Natural killer cell (primary cell): ENCODE results near the gene OSGIN1. TPM values are rescaled to one million over a fixed set of nuclear protein-coding genes. Genes with fewer than 3 reads are reported as not detected.

Experiments used
- ATAC-seq, 3 donors: fragments of 150-1000 bp in 2 of 3; fragments of 200-7000 bp in 1 of 3; cut with Tn5 transposase; 1 replicate in 1 of 3; 2 replicates in 2 of 3; pipeline ENCODE4 v1.10.0; 2021; ENCODE audit warnings: mild to moderate bottlenecking in 2 of 3, moderate library complexity in 2 of 3
- DNase-seq, 2 donors: peaks; one replicate each; pipeline versions ENCODE4 v3.0.0 to v3.0.0-alpha.2; 2013 to 2021; ENCODE audit warnings: mixed read lengths in 1 of 2
- H3K27ac ChIP-seq: one replicate; pipeline ENCODE4 v1.5.1; 2013; ENCODE audit warnings: mild to moderate bottlenecking, low read length
- H3K27me3 ChIP-seq: one replicate; pipeline ENCODE4 v1.6.1; 2013; ENCODE audit warnings: low read length; ENCODE audit not compliant: control insufficient read depth, insufficient read depth
- H3K36me3 ChIP-seq: one replicate; pipeline ENCODE4 v1.6.1; 2013; ENCODE audit warnings: low read length; ENCODE audit not compliant: control insufficient read depth, insufficient read depth
- H3K4me1 ChIP-seq: one replicate; pipeline ENCODE4 v1.6.1; 2013; ENCODE audit warnings: low read length; ENCODE audit not compliant: control insufficient read depth, insufficient read depth
- H3K4me3 ChIP-seq: one replicate; pipeline ENCODE4 v1.5.1; 2013; ENCODE audit warnings: low read length
- H3K9me3 ChIP-seq: one replicate; pipeline ENCODE4 v1.6.1; 2013; ENCODE audit warnings: low read length; ENCODE audit not compliant: control insufficient read depth, insufficient read depth
- H3K27ac Mint-ChIP-seq, 2 donors: one replicate each; pipeline ENCODE4 v1.8.0; 2022; ENCODE audit warnings: mild to moderate bottlenecking in 2 of 2, mixed read lengths in 2 of 2, moderate library complexity in 1 of 2
- H3K27me3 Mint-ChIP-seq, 2 donors: one replicate each; pipeline ENCODE4 v1.8.0; 2022; ENCODE audit warnings: low read depth in 2 of 2, mixed read lengths in 2 of 2
- H3K36me3 Mint-ChIP-seq: one replicate; pipeline ENCODE4 v1.8.0; 2022; ENCODE audit warnings: mixed read lengths
- H3K4me1 Mint-ChIP-seq, 2 donors: one replicate each; pipeline ENCODE4 v1.8.0; 2022; ENCODE audit warnings: mixed read lengths in 2 of 2
- H3K4me3 Mint-ChIP-seq: one replicate; pipeline ENCODE4 v1.8.0; 2022; ENCODE audit warnings: mild to moderate bottlenecking, moderate library complexity, mixed read lengths
- H3K9me3 Mint-ChIP-seq, 2 donors: one replicate each; pipeline ENCODE4 v1.8.0; 2022; ENCODE audit warnings: mixed read lengths in 2 of 2
- WGBS: methylation state at CpG from one replicate; pipeline ENCODE4 v1.1.7; 2013; ENCODE audit warnings: missing lambda C conversion rate; ENCODE audit not compliant: insufficient coverage; 5-methylcytosine and 5-hydroxymethylcytosine counted together
- intact Hi-C: fragments of 100-400 bp; cut with micrococcal nuclease; formaldehyde crosslinking; loops from one replicate; pipeline ENCODE4 v1.14.2; 2022
- total RNA-seq, 4 donors: library from RNA; stranded (reverse); fragments of 120-200 nt in 1 of 4; gene quantifications; one replicate each; pipeline versions ENCODE4 v1.2.3 to v1.2.4, GENCODE V29; 2013 to 2022
- TF ChIP-seq, protein P1 (sequence below): fragments of 200-600 bp; IDR thresholded peaks from one replicate; pipeline ENCODE4 v1.8.0; 2022; ENCODE audit warnings: antibody characterized with exemption

The OSGIN1 gene
- total RNA-seq, 3 donors from 2014 or later (not counting 1 experiment from before 2014, with no cell fraction given), result 3.9 to 4.1 (median 4.0) TPM

DNA sequence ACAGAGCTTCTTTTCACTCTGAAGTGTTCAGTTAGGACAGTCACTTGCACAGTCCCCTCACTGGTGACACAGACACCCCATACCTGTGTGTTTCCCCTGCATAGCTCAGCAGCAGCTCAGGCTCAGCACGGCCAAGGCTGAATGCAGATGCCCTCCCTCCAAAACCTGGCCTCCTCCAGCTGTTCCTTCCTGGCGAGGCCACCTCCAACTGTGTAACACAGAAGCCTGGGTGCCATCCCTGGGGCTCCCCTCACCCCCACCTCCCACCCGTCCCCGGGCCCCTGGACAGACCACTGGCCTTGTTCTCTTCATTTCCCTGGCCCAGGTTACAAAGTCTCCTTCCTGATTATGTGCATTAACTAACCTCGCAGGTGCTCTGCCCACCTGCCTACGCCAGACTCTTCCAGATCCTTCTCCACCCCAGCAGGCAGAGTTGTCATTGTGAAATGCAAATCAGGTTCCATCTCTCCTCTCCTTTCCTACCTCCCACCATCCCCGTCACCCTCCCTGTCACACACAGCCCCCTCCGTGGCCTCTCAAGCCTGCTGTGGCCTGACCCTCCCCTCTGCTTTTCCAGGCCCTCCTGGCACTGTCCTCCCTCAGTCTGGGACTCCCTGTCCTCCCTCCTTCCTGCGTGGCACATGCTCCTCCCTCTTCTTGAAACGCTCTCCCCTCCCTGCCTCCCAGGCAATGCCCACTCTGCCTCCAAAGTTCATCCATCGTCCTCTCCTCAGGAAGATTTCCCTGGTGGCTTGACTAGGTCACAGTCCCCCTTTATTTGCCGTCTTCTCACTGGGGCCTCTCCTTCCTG, 27.7 kb upstream of the OSGIN1 start:
- no peaks in the 10 kb centered on the region for H3K9me3 Mint-ChIP-seq
- DNase-seq, result no peak
- no peak overlapping the region for H3K27ac ChIP-seq
- WGBS, result 89% methylated on average over 12 of the region's 12 CpGs
- no peaks in the 10 kb centered on the region for H3K9me3 ChIP-seq
- TF ChIP-seq, protein P1, sequence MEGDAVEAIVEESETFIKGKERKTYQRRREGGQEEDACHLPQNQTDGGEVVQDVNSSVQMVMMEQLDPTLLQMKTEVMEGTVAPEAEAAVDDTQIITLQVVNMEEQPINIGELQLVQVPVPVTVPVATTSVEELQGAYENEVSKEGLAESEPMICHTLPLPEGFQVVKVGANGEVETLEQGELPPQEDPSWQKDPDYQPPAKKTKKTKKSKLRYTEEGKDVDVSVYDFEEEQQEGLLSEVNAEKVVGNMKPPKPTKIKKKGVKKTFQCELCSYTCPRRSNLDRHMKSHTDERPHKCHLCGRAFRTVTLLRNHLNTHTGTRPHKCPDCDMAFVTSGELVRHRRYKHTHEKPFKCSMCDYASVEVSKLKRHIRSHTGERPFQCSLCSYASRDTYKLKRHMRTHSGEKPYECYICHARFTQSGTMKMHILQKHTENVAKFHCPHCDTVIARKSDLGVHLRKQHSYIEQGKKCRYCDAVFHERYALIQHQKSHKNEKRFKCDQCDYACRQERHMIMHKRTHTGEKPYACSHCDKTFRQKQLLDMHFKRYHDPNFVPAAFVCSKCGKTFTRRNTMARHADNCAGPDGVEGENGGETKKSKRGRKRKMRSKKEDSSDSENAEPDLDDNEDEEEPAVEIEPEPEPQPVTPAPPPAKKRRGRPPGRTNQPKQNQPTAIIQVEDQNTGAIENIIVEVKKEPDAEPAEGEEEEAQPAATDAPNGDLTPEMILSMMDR, result no peak
- intact Hi-C loops, result loop anchor here (10.0 kb wide), 1 partner anchor 260 kb away; the partner anchor contains the start of gene TAF1C
- H3K4me3 Mint-ChIP-seq, result no peak overlapping the region
- H3K4me1 ChIP-seq, result peaks cover 19% of the 10 kb centered on the region
- ATAC-seq, result no peak
- no peaks in the 10 kb centered on the region for H3K27me3 ChIP-seq
- H3K4me1 Mint-ChIP-seq, result peaks cover 9 to 41% of the 10 kb centered on the region in 2 donors
- no peaks in the 10 kb centered on the region for H3K27me3 Mint-ChIP-seq
- no peaks in the 10 kb centered on the region for H3K36me3 Mint-ChIP-seq
- H3K36me3 ChIP-seq, result no peaks in the 10 kb centered on the region
- peak overlapping the region in 1 of 2 donors; percentile 58 for H3K27ac Mint-ChIP-seq
- H3K4me3 ChIP-seq, result no peak overlapping the region

DNA sequence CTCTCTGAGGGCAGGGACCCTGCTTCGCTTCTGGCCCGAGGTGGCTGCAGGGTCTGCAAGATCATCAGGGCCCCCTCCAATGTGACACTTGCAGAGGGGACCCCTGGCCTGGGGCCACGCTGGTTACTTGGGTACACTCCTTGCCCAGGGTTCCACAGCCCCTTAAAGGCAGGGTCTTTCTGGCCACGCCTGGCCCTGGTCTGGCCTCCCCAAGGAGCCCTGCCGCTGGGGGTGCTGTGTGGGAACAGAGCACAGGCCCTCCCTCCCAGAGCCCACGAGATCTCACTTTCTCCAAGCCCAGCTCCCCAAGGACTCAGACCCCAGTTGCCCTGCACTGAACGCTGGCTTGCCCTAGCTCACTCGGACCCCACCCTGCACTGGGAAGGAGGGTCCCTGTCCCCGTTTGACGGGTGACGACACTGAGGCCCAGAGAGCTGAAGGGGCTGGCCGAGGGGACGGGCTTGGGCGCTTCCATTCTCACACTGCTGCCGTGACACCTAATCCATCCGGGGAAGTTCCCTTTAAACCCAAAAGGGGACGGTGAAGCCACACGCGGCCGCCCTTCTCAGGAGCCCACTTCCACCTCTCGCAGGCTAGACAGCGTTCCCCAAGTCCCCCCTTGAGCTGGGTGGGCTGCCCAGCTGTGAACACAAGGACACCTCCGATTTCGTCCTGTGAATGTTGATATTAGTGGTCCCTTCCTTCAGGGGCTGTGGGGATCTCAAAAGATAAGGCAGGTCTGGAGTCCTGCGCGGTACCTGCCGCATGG, 26.9 kb upstream of the OSGIN1 start:
- intact Hi-C loops, result loop anchor here (10.0 kb wide), 1 partner anchor 259 kb away; the partner anchor contains the start of gene TAF1C
- TF ChIP-seq, protein P1, result no peak
- Mint-ChIP-seq H3K4me1 (peaks cover 9 to 33% of the 10 kb centered on the region in 2 donors), H3K27me3 (no peaks in the 10 kb centered on the region), H3K36me3 (no peaks in the 10 kb centered on the region), H3K9me3 (no peaks in the 10 kb centered on the region), H3K4me3 (no peak overlapping the region), H3K27ac (peak overlapping the region in 1 of 2 donors; percentile 58)
- H3K9me3 ChIP-seq, result no peaks in the 10 kb centered on the region
- WGBS, result 73% methylated on average over 27 of the region's 27 CpGs
- DNase-seq (no peak), ATAC-seq (no peak)
- no peaks in the 10 kb centered on the region for H3K27me3 ChIP-seq
- H3K36me3 ChIP-seq, result no peaks in the 10 kb centered on the region
- H3K4me3 ChIP-seq, result no peak overlapping the region
- H3K27ac ChIP-seq, result no peak overlapping the region
- H3K4me1 ChIP-seq, result peaks cover 19% of the 10 kb centered on the region

DNA sequence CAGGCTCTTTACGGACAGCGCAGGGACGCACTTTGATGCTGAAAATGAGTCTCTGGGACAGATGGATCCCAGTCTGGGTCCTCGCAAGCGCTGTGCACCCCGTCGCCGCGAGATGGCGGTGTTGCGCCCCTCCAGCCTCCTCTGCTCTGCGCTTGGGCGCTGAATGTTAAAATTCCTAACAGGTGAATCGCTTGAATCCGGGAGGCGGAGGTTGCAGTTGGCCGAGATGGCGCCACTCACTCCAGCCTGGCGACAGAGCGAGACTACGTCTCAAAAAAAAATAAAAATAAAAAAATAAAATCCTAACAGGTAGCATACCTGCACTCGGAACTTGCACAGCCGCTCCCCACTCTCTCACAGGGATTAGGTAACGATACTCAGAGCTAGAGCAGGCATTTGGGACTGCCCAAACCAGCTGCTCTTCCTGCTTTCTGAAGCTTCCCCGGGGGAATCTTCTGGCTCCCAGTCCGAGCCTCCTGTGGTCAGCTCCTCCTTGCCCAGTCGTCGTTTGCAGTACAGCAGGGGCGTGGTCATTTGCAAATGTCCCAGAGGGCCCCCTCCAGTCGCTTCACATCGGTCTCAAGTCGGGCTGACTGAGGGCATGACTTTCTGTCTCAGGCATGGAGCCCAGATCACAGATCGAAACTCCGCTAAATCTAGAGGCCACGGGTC, 26.2 kb upstream of the OSGIN1 start:
- no peaks in the 10 kb centered on the region for H3K36me3 Mint-ChIP-seq
- H3K4me3 Mint-ChIP-seq, result no peak overlapping the region
- peaks cover 9 to 33% of the 10 kb centered on the region in 2 donors for H3K4me1 Mint-ChIP-seq
- Histone ChIP-seq H3K9me3 (no peaks in the 10 kb centered on the region), H3K27ac (no peak overlapping the region), H3K4me3 (no peak overlapping the region), H3K27me3 (no peaks in the 10 kb centered on the region), H3K36me3 (no peaks in the 10 kb centered on the region), H3K4me1 (peaks cover 19% of the 10 kb centered on the region)
- intact Hi-C loops, result loop anchor here (10.0 kb wide), 1 partner anchor 258 kb away; the partner anchor contains the start of gene TAF1C
- TF ChIP-seq, protein P1, result peak; percentile 91
- H3K27me3 Mint-ChIP-seq, result no peaks in the 10 kb centered on the region
- no peak overlapping the region for H3K27ac Mint-ChIP-seq
- peak; percentile 65 to 75 (median 72) for ATAC-seq
- H3K9me3 Mint-ChIP-seq, result no peaks in the 10 kb centered on the region
- WGBS, result 49% methylated on average over 35 of the region's 35 CpGs
- peak; percentile 60 to 69 for DNase-seq
